ENCODE results near the gene OR11L1.

The OR11L1 gene

GRCh38 chr1:247843411-247843810, 1.7 kb upstream of the OR11L1 start:
- TF ChIP-seq CTCF (conservative IDR thresholded peaks at IDR 0.05), result no peak
- H3K27ac ChIP-seq, result no peak overlapping the region

GRCh38 chr1:247840818-247841217, 878 bp downstream of the OR11L1 start:
- no peak overlapping the region for H3K27ac ChIP-seq
- no peak for TF ChIP-seq CTCF (conservative IDR thresholded peaks at IDR 0.05)

GRCh38 chr1:247833601-247834000, 8.1 kb downstream of the OR11L1 start:
- no peak overlapping the region for H3K27ac ChIP-seq

GRCh38 chr1:247829656-247830055, 12.0 kb downstream of the OR11L1 start:
- H3K27ac ChIP-seq, result no peak overlapping the region
- TF ChIP-seq CTCF (conservative IDR thresholded peaks at IDR 0.05), result no peak

More at GRCh38 chr1:247833601-247834000, 8.1 kb downstream of the OR11L1 start:
- no peak for TF ChIP-seq CTCF (conservative IDR thresholded peaks at IDR 0.05)

GRCh38 chr1:247825362-247825761, 16.3 kb downstream of the OR11L1 start:
- H3K27ac ChIP-seq, result no peak overlapping the region
- no peak for TF ChIP-seq CTCF (conservative IDR thresholded peaks at IDR 0.05)

- H3K27ac ChIP-seq, result no peak within 1 kb of the TSS
- TF ChIP-seq CTCF (conservative IDR thresholded peaks at IDR 0.05), result no peak
These were observed 17.7 kb downstream of the OR11L1 start, which contains the start of gene OR14A16 for GRCh38 chr1:247824023-247824422. OR14A16 (minus strand) TSS chr1:247824119; CDS start chr1:247815729, 8,390 bp downstream.

- no peak overlapping the region for H3K27ac ChIP-seq
- TF ChIP-seq CTCF (conservative IDR thresholded peaks at IDR 0.05), result no peak
These were observed 19.6 kb downstream of the OR11L1 start for GRCh38 chr1:247822060-247822459.

All from VCaP (cell line).